Lower leg skin (tissue), 3 donors: Measurements from ENCODE around the gene PLD3.

Source experiments
- CTCF ChIP-seq, 3 donors: fragments of 450-650 bp; IDR thresholded peaks; one replicate each; pipeline ENCODE4 v1.5.1; 2016; ENCODE audit warnings: antibody characterized with exemption in 3 of 3, mild to moderate bottlenecking in 3 of 3, moderate library complexity in 2 of 3
- POLR2A ChIP-seq, 2 donors: fragments of 450-650 bp; IDR thresholded peaks; one replicate each; pipeline ENCODE4 v1.6.1; 2016 to 2017; ENCODE audit warnings: antibody characterized with exemption in 2 of 2, mild to moderate bottlenecking in 1 of 2, moderate library complexity in 1 of 2

- TF ChIP-seq CTCF (IDR thresholded peaks at IDR 0.05) (no peak), POLR2A (IDR thresholded peaks at IDR 0.05) (no peak)
These were observed 62.8 kb downstream of the PLD3 start for GRCh38 chr19:40411125-40411842.
